HEK293 (cell line): ENCODE results near the gene CD9.
A peak's percentile ranks its signal among the peaks of the same experiment; 100 is the strongest.

ENCODE experiments used
- CTCF ChIA-PET: fragments of 350-600 bp; formaldehyde crosslinking; extraction: SDS; loops from one replicate; lab custom pipeline; 2021; ENCODE audit warnings: antibody characterized with exemption; lab: Yijun Ruan, JAX
- POLR2A ChIA-PET: fragments of 300-600 bp; formaldehyde crosslinking; extraction: SDS; loops from one replicate; lab custom pipeline; 2020; ENCODE audit warnings: antibody characterized with exemption, inconsistent platforms; lab: Yijun Ruan, JAX
- H3K27ac ChIP-seq: fragments of 200-500 bp; sonication (Bioruptor generic); 2 replicates; pipeline ENCODE4 v1.5.1; 2014; ENCODE audit warnings: low read depth, low read length, control low read depth, inconsistent platforms; ENCODE audit errors: extremely low read depth
- H3K36me3 ChIP-seq, 2 experiments: fragments of 200-500 bp in 1 of 2; sonication (Bioruptor generic) in 1 of 2; 1 replicate in 1 of 2; 2 replicates in 1 of 2; pipeline ENCODE4 v1.5.1; 2014 to 2017; ENCODE audit warnings: inconsistent platforms in 2 of 2, low read length in 2 of 2; ENCODE audit not compliant: control insufficient read depth in 2 of 2, insufficient read depth in 1 of 2
- H3K4me1 ChIP-seq: fragments of 200-500 bp; sonication (Bioruptor generic); 2 replicates; pipeline ENCODE4 v1.5.1; 2014; ENCODE audit warnings: mild to moderate bottlenecking, low read length, inconsistent platforms; ENCODE audit not compliant: control insufficient read depth, insufficient read depth
- H3K4me3 ChIP-seq: 2 replicates; pipeline ENCODE4 v1.5.1; 2011; ENCODE audit warnings: low read depth, mild to moderate bottlenecking, control low read depth, low read length, moderate library complexity
- H3K9me3 ChIP-seq: fragments of 200-500 bp; sonication (Bioruptor generic); 2 replicates; pipeline ENCODE4 v1.5.1; 2014; ENCODE audit warnings: low read depth, low read length, inconsistent platforms; ENCODE audit not compliant: control insufficient read depth, insufficient read depth
- BCL11A ChIP-seq: fragments of 450-650 bp; formaldehyde crosslinking; IDR thresholded peaks from 2 replicates; pipeline ENCODE4 v1.5.1; 2016; ENCODE audit warnings: low read depth, missing biosample characterization, missing genetic modification characterization
- EGR2 ChIP-seq: fragments of 450-650 bp; formaldehyde crosslinking; IDR thresholded peaks from 2 replicates; pipeline ENCODE4 v1.5.1; 2016; ENCODE audit warnings: low read depth, missing biosample characterization, missing genetic modification characterization
- KLF1 ChIP-seq: fragments of 450-650 bp; formaldehyde crosslinking; IDR thresholded peaks from 2 replicates; pipeline ENCODE4 v1.5.1; 2016; ENCODE audit warnings: missing biosample characterization, missing genetic modification characterization
- RBAK ChIP-seq: fragments of 450-650 bp; formaldehyde crosslinking; IDR thresholded peaks from 2 replicates; pipeline ENCODE4 v1.5.1; 2016; ENCODE audit warnings: missing biosample characterization, missing genetic modification characterization
- SALL2 ChIP-seq: fragments of 450-650 bp; formaldehyde crosslinking; IDR thresholded peaks from 2 replicates; pipeline ENCODE4 v1.5.0; 2017; ENCODE audit warnings: missing biosample characterization, mild to moderate bottlenecking, missing genetic modification characterization, borderline replicate concordance
- YY1 ChIP-seq: fragments of 450-650 bp; formaldehyde crosslinking; IDR thresholded peaks from 2 replicates; pipeline ENCODE4 v1.5.1; 2018; ENCODE audit warnings: missing biosample characterization, missing genetic modification characterization
- ZFHX2 ChIP-seq: fragments of 450-650 bp; formaldehyde crosslinking; conservative IDR thresholded peaks from 2 replicates; pipeline ENCODE4 v1.5.1; 2016; ENCODE audit warnings: missing biosample characterization, missing genetic modification characterization
- ZNF23 ChIP-seq: fragments of 450-650 bp; formaldehyde crosslinking; IDR thresholded peaks from 2 replicates; pipeline ENCODE4 v1.5.1; 2016; ENCODE audit warnings: missing biosample characterization, missing genetic modification characterization, borderline replicate concordance
- ZNF324 ChIP-seq: fragments of 450-650 bp; formaldehyde crosslinking; IDR thresholded peaks from 2 replicates; pipeline ENCODE4 v1.5.1; 2016; ENCODE audit warnings: missing biosample characterization, missing genetic modification characterization
- ZNF548 ChIP-seq: fragments of 450-650 bp; formaldehyde crosslinking; IDR thresholded peaks from 2 replicates; pipeline ENCODE4 v1.5.1; 2016; ENCODE audit warnings: missing biosample characterization, missing genetic modification characterization
- ZNF571 ChIP-seq: fragments of 450-650 bp; formaldehyde crosslinking; IDR thresholded peaks from 2 replicates; pipeline ENCODE4 v1.5.0; 2017; ENCODE audit warnings: missing biosample characterization, missing genetic modification characterization
- ZNF747 ChIP-seq: fragments of 450-650 bp; formaldehyde crosslinking; IDR thresholded peaks from 2 replicates; pipeline ENCODE4 v1.5.1; 2016; ENCODE audit warnings: missing biosample characterization, missing genetic modification characterization
- ZNF776 ChIP-seq: fragments of 450-650 bp; formaldehyde crosslinking; IDR thresholded peaks from 2 replicates; pipeline ENCODE4 v1.5.0; 2017; ENCODE audit warnings: missing biosample characterization, missing genetic modification characterization, borderline replicate concordance
- ZNF837 ChIP-seq: fragments of 450-650 bp; formaldehyde crosslinking; IDR thresholded peaks from 2 replicates; pipeline ENCODE4 v1.5.1; 2016; ENCODE audit warnings: missing biosample characterization, missing genetic modification characterization
- TF ChIP-seq, protein P1 (sequence below): fragments of 450-650 bp; formaldehyde crosslinking; IDR thresholded peaks from 2 replicates; pipeline ENCODE4 v1.5.1; 2016; ENCODE audit warnings: missing biosample characterization, missing genetic modification characterization
- TF ChIP-seq, protein P2 (sequence below): fragments of 450-650 bp; formaldehyde crosslinking; IDR thresholded peaks from 2 replicates; pipeline ENCODE4 v1.5.1; 2016; ENCODE audit warnings: missing biosample characterization, missing genetic modification characterization
- TF ChIP-seq, protein P3 (sequence below): fragments of 450-650 bp; formaldehyde crosslinking; IDR thresholded peaks from 2 replicates; pipeline ENCODE4 v1.5.1; 2016; ENCODE audit warnings: missing biosample characterization, missing genetic modification characterization
- TF ChIP-seq, protein P4 (sequence below): fragments of 450-650 bp; formaldehyde crosslinking; IDR thresholded peaks from 2 replicates; pipeline ENCODE4 v1.5.1; 2016; ENCODE audit warnings: missing biosample characterization, missing genetic modification characterization

Gene CD9

DNA sequence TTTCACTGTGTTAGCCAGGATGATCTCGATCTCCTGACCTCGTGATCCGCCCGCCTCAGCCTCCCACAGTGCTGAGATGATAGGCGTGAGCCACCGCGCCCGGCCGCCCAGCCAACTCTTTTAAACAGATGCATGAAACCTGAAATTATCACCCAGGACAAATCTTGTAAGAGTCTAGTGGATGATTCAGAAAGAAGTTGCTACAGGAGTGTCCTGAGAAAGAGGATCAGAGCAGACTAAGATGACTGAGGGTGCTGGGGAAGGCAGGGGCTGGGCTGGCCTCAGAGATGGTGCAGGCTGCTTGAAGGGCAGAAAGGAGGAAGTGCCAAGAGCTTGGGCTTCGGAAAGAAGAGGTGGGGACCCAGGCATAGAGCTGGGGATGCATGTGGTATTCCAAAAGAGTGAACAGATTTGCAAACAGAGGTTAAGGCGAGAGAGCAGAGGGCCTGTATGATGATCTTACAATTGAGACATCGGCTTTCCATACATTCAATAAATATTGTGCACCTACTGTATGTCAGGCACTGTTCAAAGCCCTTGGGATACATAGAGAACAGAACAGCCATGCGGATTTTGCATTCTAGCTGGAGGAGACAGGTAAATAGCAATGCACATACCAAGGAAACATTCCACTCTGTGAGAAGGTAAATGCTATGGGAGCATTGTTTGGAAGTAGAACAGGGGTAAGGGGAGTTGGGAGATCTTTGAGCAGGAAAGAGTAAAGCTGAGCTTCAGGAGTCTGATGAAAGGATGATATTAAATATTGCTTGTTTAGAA lies 7.4 kb upstream of the CD9 start:
- H3K4me3 ChIP-seq, result no peak overlapping the region
- H3K36me3 ChIP-seq, result no peaks in the 10 kb centered on the region
- H3K4me1 ChIP-seq, result no peaks in the 10 kb centered on the region
- ChIA-PET POLR2A (interaction anchor here (1.8 kb wide), 1 partner anchor 87 kb away, joined by 6 read pairs; no protein-coding TSS in a partner anchor), CTCF (interaction anchor here (0.5 to 5.2 kb wide), 5 partner anchors 83 to 204 kb away, joined by 3 to 143 read pairs (median 10); no protein-coding TSS in a partner anchor)
- no peak overlapping the region for H3K27ac ChIP-seq
- TF ChIP-seq RBAK (tag by site-specific recombination) (no peak), ZNF776 (no peak), EGR2 (tag by site-specific recombination) (peak; percentile 43; the same call in 1 of the 2 replicates), ZNF324 (tag by site-specific recombination) (no peak), SALL2 (no peak), ZNF747 (tag by site-specific recombination) (no peak), ZFHX2 (peak; percentile 42), ZNF837 (tag by site-specific recombination) (no peak), ZNF571 (tag by site-specific recombination) (no peak), ZNF23 (tag by site-specific recombination) (no peak), BCL11A (no peak), YY1 (tag by site-specific recombination) (no peak), ZNF548 (tag by site-specific recombination) (no peak), KLF1 (tag by site-specific recombination) (peak; percentile 73)
- TF ChIP-seq, protein P1, sequence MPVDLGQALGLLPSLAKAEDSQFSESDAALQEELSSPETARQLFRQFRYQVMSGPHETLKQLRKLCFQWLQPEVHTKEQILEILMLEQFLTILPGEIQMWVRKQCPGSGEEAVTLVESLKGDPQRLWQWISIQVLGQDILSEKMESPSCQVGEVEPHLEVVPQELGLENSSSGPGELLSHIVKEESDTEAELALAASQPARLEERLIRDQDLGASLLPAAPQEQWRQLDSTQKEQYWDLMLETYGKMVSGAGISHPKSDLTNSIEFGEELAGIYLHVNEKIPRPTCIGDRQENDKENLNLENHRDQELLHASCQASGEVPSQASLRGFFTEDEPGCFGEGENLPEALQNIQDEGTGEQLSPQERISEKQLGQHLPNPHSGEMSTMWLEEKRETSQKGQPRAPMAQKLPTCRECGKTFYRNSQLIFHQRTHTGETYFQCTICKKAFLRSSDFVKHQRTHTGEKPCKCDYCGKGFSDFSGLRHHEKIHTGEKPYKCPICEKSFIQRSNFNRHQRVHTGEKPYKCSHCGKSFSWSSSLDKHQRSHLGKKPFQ (tag by site-specific recombination), result no peak
- TF ChIP-seq, protein P2, sequence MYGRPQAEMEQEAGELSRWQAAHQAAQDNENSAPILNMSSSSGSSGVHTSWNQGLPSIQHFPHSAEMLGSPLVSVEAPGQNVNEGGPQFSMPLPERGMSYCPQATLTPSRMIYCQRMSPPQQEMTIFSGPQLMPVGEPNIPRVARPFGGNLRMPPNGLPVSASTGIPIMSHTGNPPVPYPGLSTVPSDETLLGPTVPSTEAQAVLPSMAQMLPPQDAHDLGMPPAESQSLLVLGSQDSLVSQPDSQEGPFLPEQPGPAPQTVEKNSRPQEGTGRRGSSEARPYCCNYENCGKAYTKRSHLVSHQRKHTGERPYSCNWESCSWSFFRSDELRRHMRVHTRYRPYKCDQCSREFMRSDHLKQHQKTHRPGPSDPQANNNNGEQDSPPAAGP, result no peak
- TF ChIP-seq, protein P3, sequence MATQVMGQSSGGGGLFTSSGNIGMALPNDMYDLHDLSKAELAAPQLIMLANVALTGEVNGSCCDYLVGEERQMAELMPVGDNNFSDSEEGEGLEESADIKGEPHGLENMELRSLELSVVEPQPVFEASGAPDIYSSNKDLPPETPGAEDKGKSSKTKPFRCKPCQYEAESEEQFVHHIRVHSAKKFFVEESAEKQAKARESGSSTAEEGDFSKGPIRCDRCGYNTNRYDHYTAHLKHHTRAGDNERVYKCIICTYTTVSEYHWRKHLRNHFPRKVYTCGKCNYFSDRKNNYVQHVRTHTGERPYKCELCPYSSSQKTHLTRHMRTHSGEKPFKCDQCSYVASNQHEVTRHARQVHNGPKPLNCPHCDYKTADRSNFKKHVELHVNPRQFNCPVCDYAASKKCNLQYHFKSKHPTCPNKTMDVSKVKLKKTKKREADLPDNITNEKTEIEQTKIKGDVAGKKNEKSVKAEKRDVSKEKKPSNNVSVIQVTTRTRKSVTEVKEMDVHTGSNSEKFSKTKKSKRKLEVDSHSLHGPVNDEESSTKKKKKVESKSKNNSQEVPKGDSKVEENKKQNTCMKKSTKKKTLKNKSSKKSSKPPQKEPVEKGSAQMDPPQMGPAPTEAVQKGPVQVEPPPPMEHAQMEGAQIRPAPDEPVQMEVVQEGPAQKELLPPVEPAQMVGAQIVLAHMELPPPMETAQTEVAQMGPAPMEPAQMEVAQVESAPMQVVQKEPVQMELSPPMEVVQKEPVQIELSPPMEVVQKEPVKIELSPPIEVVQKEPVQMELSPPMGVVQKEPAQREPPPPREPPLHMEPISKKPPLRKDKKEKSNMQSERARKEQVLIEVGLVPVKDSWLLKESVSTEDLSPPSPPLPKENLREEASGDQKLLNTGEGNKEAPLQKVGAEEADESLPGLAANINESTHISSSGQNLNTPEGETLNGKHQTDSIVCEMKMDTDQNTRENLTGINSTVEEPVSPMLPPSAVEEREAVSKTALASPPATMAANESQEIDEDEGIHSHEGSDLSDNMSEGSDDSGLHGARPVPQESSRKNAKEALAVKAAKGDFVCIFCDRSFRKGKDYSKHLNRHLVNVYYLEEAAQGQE, result no peak
- TF ChIP-seq, protein P4, sequence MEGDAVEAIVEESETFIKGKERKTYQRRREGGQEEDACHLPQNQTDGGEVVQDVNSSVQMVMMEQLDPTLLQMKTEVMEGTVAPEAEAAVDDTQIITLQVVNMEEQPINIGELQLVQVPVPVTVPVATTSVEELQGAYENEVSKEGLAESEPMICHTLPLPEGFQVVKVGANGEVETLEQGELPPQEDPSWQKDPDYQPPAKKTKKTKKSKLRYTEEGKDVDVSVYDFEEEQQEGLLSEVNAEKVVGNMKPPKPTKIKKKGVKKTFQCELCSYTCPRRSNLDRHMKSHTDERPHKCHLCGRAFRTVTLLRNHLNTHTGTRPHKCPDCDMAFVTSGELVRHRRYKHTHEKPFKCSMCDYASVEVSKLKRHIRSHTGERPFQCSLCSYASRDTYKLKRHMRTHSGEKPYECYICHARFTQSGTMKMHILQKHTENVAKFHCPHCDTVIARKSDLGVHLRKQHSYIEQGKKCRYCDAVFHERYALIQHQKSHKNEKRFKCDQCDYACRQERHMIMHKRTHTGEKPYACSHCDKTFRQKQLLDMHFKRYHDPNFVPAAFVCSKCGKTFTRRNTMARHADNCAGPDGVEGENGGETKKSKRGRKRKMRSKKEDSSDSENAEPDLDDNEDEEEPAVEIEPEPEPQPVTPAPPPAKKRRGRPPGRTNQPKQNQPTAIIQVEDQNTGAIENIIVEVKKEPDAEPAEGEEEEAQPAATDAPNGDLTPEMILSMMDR (tag by site-specific recombination), result no peak
- no peaks in the 10 kb centered on the region for H3K9me3 ChIP-seq
